Measurements from ENCODE around the gene RAD23A. TPM values are rescaled to one million over a fixed set of nuclear protein-coding genes. Genes with fewer than 3 reads are reported as not detected.

RAD23A gene
- total and polyA plus RNA-seq, 9 of the 15 experiments (the other 6 are each of a cell fraction or from before 2014, with no cell fraction given) = 9.5 to 181 (median 101) TPM

DNA sequence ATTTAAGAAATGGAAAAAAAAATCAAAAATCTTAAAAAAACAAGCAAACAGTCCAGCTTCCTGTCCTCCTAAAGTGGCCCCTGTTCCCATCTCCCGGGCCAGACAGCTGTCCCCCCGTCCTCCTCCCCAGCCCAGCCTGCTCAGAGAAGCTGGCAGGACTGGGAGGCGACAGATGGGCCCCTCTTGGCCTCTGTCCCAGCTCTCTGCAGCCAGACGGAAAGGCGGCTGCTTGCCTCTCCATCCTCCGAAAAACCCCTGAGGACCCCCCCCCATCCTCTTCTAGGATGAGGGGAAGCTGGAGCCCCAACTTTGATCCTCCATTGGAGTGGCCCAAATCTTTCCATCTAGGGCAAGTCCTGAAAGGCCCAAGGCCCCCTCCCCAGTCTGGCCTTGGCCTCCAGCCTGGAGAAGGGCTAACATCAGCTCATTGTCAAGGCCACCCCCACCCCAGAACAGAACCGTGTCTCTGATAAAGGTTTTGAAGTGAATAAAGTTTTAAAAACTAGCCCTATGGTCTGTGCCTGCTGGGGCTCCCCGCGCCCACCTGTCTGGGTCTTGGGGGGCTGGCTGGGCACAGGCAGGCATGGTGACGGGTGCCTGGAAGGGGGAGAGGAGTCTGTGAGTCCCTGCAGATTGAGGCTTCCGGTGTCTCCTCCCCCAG is 7.6 kb downstream of the RAD23A start (continued):
- TF ChIP-seq, protein P1, sequence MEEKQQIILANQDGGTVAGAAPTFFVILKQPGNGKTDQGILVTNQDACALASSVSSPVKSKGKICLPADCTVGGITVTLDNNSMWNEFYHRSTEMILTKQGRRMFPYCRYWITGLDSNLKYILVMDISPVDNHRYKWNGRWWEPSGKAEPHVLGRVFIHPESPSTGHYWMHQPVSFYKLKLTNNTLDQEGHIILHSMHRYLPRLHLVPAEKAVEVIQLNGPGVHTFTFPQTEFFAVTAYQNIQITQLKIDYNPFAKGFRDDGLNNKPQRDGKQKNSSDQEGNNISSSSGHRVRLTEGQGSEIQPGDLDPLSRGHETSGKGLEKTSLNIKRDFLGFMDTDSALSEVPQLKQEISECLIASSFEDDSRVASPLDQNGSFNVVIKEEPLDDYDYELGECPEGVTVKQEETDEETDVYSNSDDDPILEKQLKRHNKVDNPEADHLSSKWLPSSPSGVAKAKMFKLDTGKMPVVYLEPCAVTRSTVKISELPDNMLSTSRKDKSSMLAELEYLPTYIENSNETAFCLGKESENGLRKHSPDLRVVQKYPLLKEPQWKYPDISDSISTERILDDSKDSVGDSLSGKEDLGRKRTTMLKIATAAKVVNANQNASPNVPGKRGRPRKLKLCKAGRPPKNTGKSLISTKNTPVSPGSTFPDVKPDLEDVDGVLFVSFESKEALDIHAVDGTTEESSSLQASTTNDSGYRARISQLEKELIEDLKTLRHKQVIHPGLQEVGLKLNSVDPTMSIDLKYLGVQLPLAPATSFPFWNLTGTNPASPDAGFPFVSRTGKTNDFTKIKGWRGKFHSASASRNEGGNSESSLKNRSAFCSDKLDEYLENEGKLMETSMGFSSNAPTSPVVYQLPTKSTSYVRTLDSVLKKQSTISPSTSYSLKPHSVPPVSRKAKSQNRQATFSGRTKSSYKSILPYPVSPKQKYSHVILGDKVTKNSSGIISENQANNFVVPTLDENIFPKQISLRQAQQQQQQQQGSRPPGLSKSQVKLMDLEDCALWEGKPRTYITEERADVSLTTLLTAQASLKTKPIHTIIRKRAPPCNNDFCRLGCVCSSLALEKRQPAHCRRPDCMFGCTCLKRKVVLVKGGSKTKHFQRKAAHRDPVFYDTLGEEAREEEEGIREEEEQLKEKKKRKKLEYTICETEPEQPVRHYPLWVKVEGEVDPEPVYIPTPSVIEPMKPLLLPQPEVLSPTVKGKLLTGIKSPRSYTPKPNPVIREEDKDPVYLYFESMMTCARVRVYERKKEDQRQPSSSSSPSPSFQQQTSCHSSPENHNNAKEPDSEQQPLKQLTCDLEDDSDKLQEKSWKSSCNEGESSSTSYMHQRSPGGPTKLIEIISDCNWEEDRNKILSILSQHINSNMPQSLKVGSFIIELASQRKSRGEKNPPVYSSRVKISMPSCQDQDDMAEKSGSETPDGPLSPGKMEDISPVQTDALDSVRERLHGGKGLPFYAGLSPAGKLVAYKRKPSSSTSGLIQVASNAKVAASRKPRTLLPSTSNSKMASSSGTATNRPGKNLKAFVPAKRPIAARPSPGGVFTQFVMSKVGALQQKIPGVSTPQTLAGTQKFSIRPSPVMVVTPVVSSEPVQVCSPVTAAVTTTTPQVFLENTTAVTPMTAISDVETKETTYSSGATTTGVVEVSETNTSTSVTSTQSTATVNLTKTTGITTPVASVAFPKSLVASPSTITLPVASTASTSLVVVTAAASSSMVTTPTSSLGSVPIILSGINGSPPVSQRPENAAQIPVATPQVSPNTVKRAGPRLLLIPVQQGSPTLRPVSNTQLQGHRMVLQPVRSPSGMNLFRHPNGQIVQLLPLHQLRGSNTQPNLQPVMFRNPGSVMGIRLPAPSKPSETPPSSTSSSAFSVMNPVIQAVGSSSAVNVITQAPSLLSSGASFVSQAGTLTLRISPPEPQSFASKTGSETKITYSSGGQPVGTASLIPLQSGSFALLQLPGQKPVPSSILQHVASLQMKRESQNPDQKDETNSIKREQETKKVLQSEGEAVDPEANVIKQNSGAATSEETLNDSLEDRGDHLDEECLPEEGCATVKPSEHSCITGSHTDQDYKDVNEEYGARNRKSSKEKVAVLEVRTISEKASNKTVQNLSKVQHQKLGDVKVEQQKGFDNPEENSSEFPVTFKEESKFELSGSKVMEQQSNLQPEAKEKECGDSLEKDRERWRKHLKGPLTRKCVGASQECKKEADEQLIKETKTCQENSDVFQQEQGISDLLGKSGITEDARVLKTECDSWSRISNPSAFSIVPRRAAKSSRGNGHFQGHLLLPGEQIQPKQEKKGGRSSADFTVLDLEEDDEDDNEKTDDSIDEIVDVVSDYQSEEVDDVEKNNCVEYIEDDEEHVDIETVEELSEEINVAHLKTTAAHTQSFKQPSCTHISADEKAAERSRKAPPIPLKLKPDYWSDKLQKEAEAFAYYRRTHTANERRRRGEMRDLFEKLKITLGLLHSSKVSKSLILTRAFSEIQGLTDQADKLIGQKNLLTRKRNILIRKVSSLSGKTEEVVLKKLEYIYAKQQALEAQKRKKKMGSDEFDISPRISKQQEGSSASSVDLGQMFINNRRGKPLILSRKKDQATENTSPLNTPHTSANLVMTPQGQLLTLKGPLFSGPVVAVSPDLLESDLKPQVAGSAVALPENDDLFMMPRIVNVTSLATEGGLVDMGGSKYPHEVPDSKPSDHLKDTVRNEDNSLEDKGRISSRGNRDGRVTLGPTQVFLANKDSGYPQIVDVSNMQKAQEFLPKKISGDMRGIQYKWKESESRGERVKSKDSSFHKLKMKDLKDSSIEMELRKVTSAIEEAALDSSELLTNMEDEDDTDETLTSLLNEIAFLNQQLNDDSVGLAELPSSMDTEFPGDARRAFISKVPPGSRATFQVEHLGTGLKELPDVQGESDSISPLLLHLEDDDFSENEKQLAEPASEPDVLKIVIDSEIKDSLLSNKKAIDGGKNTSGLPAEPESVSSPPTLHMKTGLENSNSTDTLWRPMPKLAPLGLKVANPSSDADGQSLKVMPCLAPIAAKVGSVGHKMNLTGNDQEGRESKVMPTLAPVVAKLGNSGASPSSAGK (IDR thresholded peaks at IDR 0.05) = no peak
- TF ChIP-seq ZFX (CRISPR knock-in tag; IDR thresholded peaks at IDR 0.05) (no peak), POLR2AphosphoS5 (IDR thresholded peaks at IDR 0.05; ENCODE audit: control insufficient read depth, insufficient read depth, low read depth, low read length) (peak; percentile 43), POLR2G (IDR thresholded peaks at IDR 0.05; ENCODE audit: low read depth, low read length) (peak; percentile 70), MYNN (IDR thresholded peaks at IDR 0.05) (0 out of 2 replicates have a peak, but pooled peaks have one; percentile 15), MYNN (CRISPR knock-in tag; IDR thresholded peaks at IDR 0.05) (no peak), SUPT5H (IDR thresholded peaks at IDR 0.05) (peak; percentile 64; the same call in 1 of the 2 replicates), HNRNPUL1 (IDR thresholded peaks at IDR 0.05; ENCODE audit: low read length) (no peak), BMI1 (IDR thresholded peaks at IDR 0.05; ENCODE audit: low read length) (no peak), ZNF224 (CRISPR knock-in tag; IDR thresholded peaks at IDR 0.05) (no peak), RBFOX2 (IDR thresholded peaks at IDR 0.05; ENCODE audit: low read depth, low read length) (peak; percentile 69), KDM5B (IDR thresholded peaks at IDR 0.05; ENCODE audit: insufficient replicate concordance, low read depth, low read length) (no peak), ZNF217 (CRISPR knock-in tag; IDR thresholded peaks at IDR 0.05) (no peak), XRCC3 (IDR thresholded peaks at IDR 0.05) (no peak)

Measured in K562 (cell line).